ENCODE results near the gene ZFP36L2. TPM values are rescaled to one million over a fixed set of nuclear protein-coding genes. Genes with fewer than 3 reads are reported as not detected.

ZFP36L2 gene
- total and polyA plus RNA-seq, 12 donors, result 26.8 to 69.6 (median 42.3) TPM

DNA sequence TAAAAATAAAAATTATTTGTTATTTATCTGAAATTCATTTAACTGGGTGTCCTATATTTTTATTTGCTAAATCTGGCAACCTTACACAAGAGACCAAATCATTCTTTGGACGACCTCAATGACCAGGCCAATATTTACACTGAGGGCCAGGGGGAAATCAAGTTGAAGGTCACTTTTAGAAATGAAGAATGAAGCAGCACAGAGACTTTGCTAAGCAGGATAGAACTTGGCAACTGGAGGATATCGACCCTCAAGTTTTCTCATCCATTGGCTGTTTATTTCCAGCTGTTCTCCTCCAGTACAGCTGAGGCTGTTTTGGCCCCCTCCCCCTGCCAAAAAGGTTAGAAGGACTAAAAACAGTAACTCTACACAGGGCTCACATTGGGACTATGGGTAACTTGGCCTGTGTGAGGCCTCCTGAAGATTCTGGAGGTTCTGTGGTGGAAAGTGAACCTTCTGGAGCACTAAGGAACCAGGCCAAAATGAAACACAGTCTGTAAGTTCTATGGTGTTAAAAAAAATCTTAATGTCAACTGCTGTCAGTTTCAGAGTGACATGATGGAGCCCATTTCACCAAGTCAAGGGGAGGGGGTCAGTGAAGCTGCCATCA is 32.2 kb upstream of the ZFP36L2 start:
- no peak for ATAC-seq
- Histone ChIP-seq H3K4me1 (peaks cover 0 to 22% (median 14%) of the 10 kb centered on the region in 9 donors), H3K27ac (no peak overlapping the region), H3K4me3 (no peak overlapping the region), H3K36me3 (peaks cover 0 to 15% (median 0%) of the 10 kb centered on the region in 9 donors), H3K9me3 (no peaks in the 10 kb centered on the region), H3K27me3 (no peaks in the 10 kb centered on the region)
- WGBS, 2 donors, result 71 to 78% methylated on average over 2 of the region's 2 CpGs
- DNase-seq, result no peak
- intact Hi-C loops (cut with DNase I), result no loop called here
- TF ChIP-seq, protein P1, sequence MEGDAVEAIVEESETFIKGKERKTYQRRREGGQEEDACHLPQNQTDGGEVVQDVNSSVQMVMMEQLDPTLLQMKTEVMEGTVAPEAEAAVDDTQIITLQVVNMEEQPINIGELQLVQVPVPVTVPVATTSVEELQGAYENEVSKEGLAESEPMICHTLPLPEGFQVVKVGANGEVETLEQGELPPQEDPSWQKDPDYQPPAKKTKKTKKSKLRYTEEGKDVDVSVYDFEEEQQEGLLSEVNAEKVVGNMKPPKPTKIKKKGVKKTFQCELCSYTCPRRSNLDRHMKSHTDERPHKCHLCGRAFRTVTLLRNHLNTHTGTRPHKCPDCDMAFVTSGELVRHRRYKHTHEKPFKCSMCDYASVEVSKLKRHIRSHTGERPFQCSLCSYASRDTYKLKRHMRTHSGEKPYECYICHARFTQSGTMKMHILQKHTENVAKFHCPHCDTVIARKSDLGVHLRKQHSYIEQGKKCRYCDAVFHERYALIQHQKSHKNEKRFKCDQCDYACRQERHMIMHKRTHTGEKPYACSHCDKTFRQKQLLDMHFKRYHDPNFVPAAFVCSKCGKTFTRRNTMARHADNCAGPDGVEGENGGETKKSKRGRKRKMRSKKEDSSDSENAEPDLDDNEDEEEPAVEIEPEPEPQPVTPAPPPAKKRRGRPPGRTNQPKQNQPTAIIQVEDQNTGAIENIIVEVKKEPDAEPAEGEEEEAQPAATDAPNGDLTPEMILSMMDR (IDR thresholded peaks at IDR 0.05), result no peak

DNA sequence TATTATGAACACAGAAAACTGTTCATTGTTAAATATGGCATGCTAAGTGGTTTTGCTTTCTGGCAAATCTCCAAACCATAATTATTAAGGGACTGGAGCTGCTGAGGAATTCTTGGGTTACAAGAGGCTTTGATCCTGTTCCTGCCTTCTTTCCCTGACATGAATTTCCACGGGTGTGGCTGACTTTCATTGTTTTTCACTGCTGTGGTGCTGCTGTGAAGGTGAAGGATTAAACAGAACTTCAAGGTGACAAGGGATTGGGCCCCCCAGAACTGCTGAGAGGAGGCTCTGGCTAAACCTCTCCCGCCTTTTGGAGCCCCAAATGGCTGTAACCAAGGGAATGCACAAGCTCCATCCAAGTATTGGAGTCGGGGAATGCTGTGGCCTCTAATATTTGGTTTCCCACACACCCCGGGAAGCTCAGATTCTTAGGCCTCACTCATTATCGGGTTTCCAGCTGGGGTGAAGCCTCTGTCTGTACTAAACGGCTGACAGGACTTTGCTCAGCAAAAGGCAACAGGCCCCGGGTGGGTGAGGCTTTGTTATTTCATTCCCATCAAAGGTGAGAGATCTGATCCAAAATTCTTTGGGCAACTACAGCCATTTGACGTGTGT is 29.0 kb upstream of the ZFP36L2 start:
- peaks cover 0 to 15% (median 0%) of the 10 kb centered on the region in 9 donors for H3K36me3 ChIP-seq
- TF ChIP-seq, protein P1 (IDR thresholded peaks at IDR 0.05), result no peak
- ATAC-seq (no peak), DNase-seq (no peak)
- peak overlapping the region in 1 of 10 donors; percentile 29 for H3K27ac ChIP-seq
- no peaks in the 10 kb centered on the region for H3K9me3 ChIP-seq
- peaks cover 7 to 32% (median 20%) of the 10 kb centered on the region in 9 donors for H3K4me1 ChIP-seq
- no peak overlapping the region for H3K4me3 ChIP-seq
- WGBS, 2 donors, result 60 to 70% methylated on average over 8 of the region's 8 CpGs
- no peaks in the 10 kb centered on the region for H3K27me3 ChIP-seq
- intact Hi-C loops (cut with DNase I), result no loop called here

DNA sequence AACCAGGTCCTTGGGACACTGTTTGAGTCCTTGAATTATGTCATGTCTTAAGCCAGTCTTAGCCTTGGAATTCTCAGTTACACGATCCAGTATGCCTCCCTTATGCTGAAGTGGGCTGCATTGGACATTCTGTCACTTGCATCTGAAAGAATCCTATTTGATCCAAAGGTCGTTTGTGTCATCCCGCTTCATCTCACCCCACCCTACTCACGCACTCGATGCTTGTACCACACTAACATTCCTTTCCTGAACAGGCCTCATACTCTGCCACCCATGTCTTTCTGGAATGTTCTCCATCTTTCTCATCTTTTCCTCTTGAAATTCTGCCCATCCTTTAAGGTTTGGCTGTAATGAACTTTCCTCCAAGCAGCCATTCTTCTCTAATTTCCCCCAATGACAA is 27.9 kb upstream of the ZFP36L2 start:
- Histone ChIP-seq H3K36me3 (peaks cover 0 to 15% (median 0%) of the 10 kb centered on the region in 9 donors), H3K4me3 (no peak overlapping the region), H3K27me3 (no peaks in the 10 kb centered on the region), H3K4me1 (peaks cover 7 to 32% (median 20%) of the 10 kb centered on the region in 9 donors), H3K9me3 (no peaks in the 10 kb centered on the region), H3K27ac (no peak overlapping the region)
- TF ChIP-seq, protein P1 (IDR thresholded peaks at IDR 0.05), result no peak
- intact Hi-C loops (cut with DNase I), result no loop called here
- no peak for DNase-seq
- WGBS, 2 donors, result 90 to 94% methylated on average over 5 of the region's 5 CpGs
- ATAC-seq, result no peak

DNA sequence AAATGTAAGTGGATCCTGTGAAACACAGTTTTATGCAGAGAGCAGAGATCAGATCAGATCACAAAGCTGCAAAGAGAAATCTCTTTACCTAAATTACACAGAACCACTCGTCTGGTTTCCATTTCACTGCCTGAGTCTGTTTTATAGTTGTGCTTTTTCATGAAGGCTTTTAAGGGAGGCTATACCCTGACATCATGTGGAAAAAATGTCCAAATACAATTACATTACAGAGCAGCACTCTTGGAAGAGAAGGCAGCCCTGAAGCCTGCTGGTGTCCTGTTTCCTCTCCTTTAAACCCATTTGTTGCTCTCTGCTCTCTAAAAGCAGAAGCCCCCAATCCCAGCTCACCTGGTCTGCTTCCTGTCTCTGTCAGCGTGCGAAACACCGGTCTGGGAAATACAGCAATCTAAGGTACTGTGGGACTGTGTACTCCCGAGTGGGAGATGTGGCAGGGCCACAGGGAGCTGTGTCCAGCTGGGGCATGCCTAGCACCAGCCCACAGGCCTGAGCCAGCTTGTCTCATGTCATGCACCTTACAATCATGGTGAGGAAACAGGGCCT is 24.8 kb upstream of the ZFP36L2 start:
- peaks cover 7 to 30% (median 19%) of the 10 kb centered on the region in 9 donors for H3K4me1 ChIP-seq
- peak in 7 of 8 donors; percentile 62 to 83 (median 79) for ATAC-seq
- TF ChIP-seq, protein P1 (IDR thresholded peaks at IDR 0.05), result peak in 1 of 9 donors; percentile 10
- DNase-seq, result no peak
- no peak overlapping the region for H3K4me3 ChIP-seq
- WGBS, 2 donors, result 44 to 52% methylated on average over 5 of the region's 5 CpGs
- H3K27ac ChIP-seq, result peak overlapping the region in 9 of 10 donors; percentile 35 to 86 (median 69)
- no peaks in the 10 kb centered on the region for H3K27me3 ChIP-seq
- H3K9me3 ChIP-seq, result no peaks in the 10 kb centered on the region
- intact Hi-C loops (cut with DNase I), result no loop called here
- peaks cover 0 to 6% (median 0%) of the 10 kb centered on the region in 9 donors for H3K36me3 ChIP-seq

Data from heart right ventricle (tissue), 16 donors.